ENCODE data around the gene DARS1.
A peak's percentile ranks its signal among the peaks of the same experiment; 100 is the strongest.

The DARS1 gene

GRCh38 chr2:135987441-135987840 is 2.0 kb upstream of the DARS1 start:
- H3K4me3 ChIP-seq (ENCODE audit: low read depth, low read length), result no peak overlapping the region
- DNase-seq (ENCODE audit: low read depth), result no peak
- TF ChIP-seq CTCF (conservative IDR thresholded peaks at IDR 0.05; ENCODE audit: low read depth, low read length), result no peak

GRCh38 chr2:135986507-135986906 is 1.1 kb upstream of the DARS1 start:
- DNase-seq (ENCODE audit: low read depth), result no peak
- H3K4me3 ChIP-seq (ENCODE audit: low read depth, low read length), result no peak overlapping the region
- no peak for TF ChIP-seq CTCF (conservative IDR thresholded peaks at IDR 0.05; ENCODE audit: low read depth, low read length)

DNA sequence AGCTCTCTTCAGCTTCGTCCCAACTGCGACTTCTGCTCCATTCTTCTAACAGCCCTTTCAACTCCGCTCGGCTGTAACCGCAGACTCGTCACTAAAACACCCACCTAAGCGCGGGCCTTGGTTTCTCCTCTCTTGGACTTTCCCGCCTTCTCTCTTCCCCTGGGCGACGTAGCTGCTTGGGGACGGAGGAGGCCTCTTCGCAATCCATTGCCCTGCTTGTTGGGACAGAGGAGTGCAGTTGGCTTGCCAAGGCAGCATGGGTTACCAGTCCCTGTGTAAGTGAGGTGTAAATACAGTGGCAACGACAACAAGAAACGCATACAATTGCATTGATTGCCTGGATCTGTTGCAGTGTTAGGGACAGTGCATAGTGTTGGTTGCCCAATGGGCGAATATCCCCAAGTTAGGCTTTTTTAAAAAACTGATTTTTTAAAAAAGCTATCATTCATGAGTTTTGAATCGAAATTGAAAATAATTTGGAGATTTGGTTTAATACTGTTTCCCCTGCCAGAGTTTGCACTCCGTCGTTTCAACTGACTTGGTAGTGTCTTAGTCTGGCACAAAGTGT is 484 bp upstream of the DARS1 start:
- DNase-seq (ENCODE audit: low read depth), result no peak
- peak overlapping the region; percentile 90 for H3K4me3 ChIP-seq (ENCODE audit: low read depth, low read length)
- no peak for TF ChIP-seq CTCF (conservative IDR thresholded peaks at IDR 0.05; ENCODE audit: low read depth, low read length)

DNA sequence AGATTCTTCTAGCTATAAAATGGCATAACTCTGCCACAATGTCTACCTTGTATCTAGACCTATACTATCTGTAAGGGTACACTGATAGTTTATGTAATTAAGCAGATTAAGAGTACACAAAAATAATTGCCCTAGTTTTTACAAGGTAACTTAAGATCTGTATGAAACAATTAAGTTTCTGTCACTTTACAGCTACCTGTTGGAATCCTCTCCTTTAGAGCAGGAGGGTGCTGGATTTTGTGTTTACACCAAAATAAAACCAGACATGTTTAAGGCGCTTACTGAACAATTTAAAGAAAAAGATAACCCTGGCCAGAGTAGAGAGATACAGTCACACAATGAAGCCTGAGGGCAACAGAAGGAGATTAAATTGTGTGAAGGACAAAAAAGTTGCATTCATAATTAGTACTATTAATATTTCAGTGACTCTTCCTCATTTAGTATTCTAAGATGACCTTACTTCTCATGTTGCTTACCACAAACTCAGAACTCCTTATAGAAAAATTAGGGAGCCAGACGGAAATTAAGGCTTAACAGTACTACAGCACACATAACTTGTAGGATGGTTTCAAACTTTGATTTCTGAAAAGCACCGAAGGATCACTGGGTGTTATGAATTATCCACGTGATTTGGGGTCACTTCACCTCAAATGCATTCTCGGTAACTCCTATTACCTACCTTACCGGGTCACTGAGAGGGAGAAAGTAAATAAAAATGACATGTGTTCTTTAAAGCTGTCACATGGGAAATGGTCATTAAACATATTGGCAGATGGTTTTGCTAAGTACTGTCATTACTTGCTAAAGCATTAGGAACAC is 1.0 kb downstream of the DARS1 start:
- TF ChIP-seq CTCF (conservative IDR thresholded peaks at IDR 0.05; ENCODE audit: low read depth, low read length), result no peak
- H3K4me3 ChIP-seq (ENCODE audit: low read depth, low read length), result peak overlapping the region; percentile 90
- DNase-seq (ENCODE audit: low read depth), result no peak

DNA sequence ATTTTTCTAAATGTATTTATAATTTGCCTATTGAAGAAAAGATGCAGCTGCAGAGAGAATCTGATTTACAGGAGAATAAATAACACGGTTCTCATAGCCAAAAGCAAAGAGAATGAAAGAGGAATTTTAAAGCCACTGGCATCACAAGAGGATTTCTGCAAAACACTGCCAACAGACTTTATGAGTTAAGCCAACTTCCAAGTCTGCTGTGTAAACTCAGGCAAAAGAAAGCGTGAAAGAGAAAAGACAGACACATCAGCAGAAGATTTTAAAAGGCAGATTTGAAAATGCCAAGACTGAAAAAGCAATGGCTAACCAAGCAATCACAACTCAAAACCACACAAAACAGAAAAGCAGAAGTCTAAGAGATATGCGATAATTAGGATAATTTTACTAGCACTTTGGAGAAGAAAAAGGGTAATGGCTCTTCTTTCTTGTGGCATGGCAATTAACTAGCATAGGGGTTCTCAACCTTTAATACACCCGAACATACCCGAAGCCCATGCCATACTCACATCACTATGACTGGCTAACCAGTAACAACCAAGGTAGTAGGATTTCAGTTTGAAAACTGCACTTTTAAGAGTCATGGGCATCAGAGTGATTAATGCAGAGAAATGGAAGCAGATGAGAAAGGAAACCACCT is 4.9 kb downstream of the DARS1 start:
- no peak for TF ChIP-seq CTCF (conservative IDR thresholded peaks at IDR 0.05; ENCODE audit: low read depth, low read length)
- DNase-seq (ENCODE audit: low read depth), result no peak
- H3K4me3 ChIP-seq (ENCODE audit: low read depth, low read length), result no peak overlapping the region

GRCh38 chr2:135975702-135976101 is 9.7 kb downstream of the DARS1 start:
- no peak for DNase-seq (ENCODE audit: low read depth)
- no peak for TF ChIP-seq CTCF (conservative IDR thresholded peaks at IDR 0.05; ENCODE audit: low read depth, low read length)
- H3K4me3 ChIP-seq (ENCODE audit: low read depth, low read length), result no peak overlapping the region

All from choroid plexus epithelial cell (primary cell).